K562 (cell line): ENCODE measurements around the gene CCDC106. TPM values are rescaled to one million over a fixed set of nuclear protein-coding genes. Genes with fewer than 3 reads are reported as not detected.

Source experiments
- MGA ChIP-seq: fragments of 450-650 bp; IDR thresholded peaks from 2 replicates; pipeline ENCODE4 v1.6.1; 2016; ENCODE audit warnings: mild to moderate bottlenecking, moderate library complexity
- PATZ1 ChIP-seq: fragments of 250-450 bp; sonication (Bioruptor Pico); IDR thresholded peaks from 2 replicates; pipeline ENCODE4 v1.5.0; 2020; ENCODE audit warnings: mild to moderate bottlenecking, borderline replicate concordance
- ZNF592 ChIP-seq: fragments of 450-650 bp; IDR thresholded peaks from 2 replicates; pipeline ENCODE4 v1.6.1; 2017; ENCODE audit warnings: antibody characterized with exemption, mild to moderate bottlenecking
- ZNF699 ChIP-seq: fragments of 250-450 bp; sonication (Bioruptor Pico); IDR thresholded peaks from 2 replicates; pipeline ENCODE4 v1.8.0; 2021; ENCODE audit warnings: mild to moderate bottlenecking, moderate library complexity; ENCODE audit not compliant: insufficient replicate concordance
- polyA plus RNA-seq, 8 experiments: library from polyadenylated mRNA; depleted of rRNA in 4 of 8; stranded (reverse) in 5 of 8; unstranded in 3 of 8; fragments of >200 nt; fragmentation: Nextera tagmentation in 2 of 8; fragmentation: Illumina TruSeq in 1 of 8; extraction: Ambion mirVana in 2 of 8; extraction: Trizol in 1 of 8; gene quantifications; 2 replicates each; pipeline versions ENCODE4 v1.2.1 to v1.2.3, GENCODE V29; 2011 to 2014; ENCODE audit warnings: inconsistent platforms in 1 of 8, missing spikeins in 1 of 8
- total RNA-seq, 7 experiments: library from RNA; depleted of rRNA in 6 of 7; stranded (reverse); fragments of >200 nt in 6 of 7; fragmentation: Illumina TruSeq in 2 of 7; extraction: Trizol in 2 of 7; gene quantifications; 2 replicates each; pipeline versions ENCODE4 v1.2.1 to v1.2.3, GENCODE V29; 2011 to 2021; ENCODE audit warnings: low replicate concordance in 1 of 7

Gene CCDC106
- total and polyA plus RNA-seq, 9 of the 15 experiments (the other 6 are each of a cell fraction or from before 2014, with no cell fraction given), result 0.10 to 27.5 (median 15.0) TPM; not detected in 1

GRCh38 chr19:55649268-55650125 lies 1.5 kb downstream of the CCDC106 start (continued):
- TF ChIP-seq MGA (peak; percentile 82), ZNF592 (peak; percentile 63; the same call in 1 of the 2 replicates), ZNF699 (CRISPR knock-in tag) (no peak), PATZ1 (CRISPR knock-in tag) (no peak)
- TF ChIP-seq, all 486 proteins: peak for 7
